ENCODE data around the gene SUCLA2.

Gene SUCLA2

DNA sequence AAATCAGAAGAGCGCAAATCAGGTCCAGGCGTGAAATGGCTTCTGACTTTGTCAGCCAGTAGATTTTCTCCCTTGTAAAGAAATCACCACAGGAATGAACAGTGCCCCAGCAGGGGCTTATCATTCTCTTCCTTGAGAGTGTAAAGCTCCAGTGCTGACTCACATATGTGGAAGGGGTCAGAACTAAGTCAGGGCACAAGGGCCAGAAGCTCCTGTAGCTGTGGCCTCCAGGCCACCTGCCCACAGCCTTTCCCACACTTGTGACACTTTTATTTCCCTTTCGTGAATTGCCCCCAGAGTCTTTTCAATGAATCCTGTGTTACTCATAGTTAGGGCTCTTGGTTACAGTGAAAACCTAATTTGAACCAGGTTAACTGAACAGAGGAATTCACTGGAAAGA lies 99.6 kb downstream of the SUCLA2 start:
- H3K4me3 ChIP-seq (ENCODE audit: control insufficient read depth, low read depth, low read length): no peak overlapping the region
- peak; percentile 27 for DNase-seq (ENCODE audit: low read depth)
- TF ChIP-seq, protein P1, sequence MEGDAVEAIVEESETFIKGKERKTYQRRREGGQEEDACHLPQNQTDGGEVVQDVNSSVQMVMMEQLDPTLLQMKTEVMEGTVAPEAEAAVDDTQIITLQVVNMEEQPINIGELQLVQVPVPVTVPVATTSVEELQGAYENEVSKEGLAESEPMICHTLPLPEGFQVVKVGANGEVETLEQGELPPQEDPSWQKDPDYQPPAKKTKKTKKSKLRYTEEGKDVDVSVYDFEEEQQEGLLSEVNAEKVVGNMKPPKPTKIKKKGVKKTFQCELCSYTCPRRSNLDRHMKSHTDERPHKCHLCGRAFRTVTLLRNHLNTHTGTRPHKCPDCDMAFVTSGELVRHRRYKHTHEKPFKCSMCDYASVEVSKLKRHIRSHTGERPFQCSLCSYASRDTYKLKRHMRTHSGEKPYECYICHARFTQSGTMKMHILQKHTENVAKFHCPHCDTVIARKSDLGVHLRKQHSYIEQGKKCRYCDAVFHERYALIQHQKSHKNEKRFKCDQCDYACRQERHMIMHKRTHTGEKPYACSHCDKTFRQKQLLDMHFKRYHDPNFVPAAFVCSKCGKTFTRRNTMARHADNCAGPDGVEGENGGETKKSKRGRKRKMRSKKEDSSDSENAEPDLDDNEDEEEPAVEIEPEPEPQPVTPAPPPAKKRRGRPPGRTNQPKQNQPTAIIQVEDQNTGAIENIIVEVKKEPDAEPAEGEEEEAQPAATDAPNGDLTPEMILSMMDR (conservative IDR thresholded peaks at IDR 0.05; ENCODE audit: control insufficient read depth, insufficient read depth, low read depth, low read length): no peak

DNA sequence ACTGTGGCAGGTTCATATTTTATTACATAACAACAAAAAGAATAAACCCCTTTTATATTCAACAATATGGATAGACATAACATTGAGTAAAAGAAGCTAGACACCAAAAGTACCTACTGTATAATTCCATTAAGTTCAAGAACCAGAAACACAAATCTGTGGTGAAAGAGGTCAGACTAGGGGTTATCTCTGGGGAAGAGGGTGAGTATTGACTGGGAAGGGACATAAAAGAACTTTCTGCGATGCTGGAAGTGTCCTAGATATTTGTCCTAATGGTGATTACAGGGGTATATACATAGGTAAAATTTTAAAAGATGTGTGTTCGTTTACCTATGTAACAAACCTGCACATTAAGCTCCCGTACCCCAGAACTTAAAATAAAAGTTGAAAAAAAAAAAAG lies 103.0 kb downstream of the SUCLA2 start:
- H3K4me3 ChIP-seq (ENCODE audit: control insufficient read depth, low read depth, low read length): no peak overlapping the region
- DNase-seq (ENCODE audit: low read depth): no peak
- TF ChIP-seq, protein P1 (conservative IDR thresholded peaks at IDR 0.05; ENCODE audit: control insufficient read depth, insufficient read depth, low read depth, low read length): no peak

DNA sequence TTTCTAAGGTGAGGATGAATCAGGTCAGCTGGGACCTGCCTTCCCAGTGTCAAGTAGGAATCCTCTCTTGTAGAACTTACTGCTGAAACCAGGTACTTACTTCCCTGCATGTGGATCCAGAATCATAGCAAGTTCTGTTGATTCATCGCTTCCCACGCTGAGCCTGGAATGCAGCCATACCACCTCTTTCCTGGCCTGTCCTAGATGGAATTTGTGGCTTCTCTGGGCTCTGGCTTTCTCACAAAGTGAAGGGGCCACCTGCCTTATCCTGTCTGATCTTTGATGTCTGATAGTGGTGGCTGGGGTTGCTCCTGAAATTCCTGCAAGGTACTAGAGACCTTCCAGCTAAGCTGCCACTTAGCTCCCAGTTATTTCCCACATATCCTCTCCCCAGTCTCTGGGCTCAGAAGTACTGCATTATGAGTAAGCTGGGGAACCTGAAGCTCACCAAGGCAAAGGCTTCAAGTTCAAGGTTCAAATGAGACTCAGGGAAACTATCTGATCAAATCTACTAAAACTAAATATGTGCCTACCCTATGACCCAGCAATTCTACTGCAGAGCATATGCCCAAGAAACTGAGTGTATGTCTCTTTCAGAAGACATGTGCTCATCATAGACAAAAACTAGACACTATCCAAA lies 103.5 kb downstream of the SUCLA2 start:
- TF ChIP-seq, protein P1 (conservative IDR thresholded peaks at IDR 0.05; ENCODE audit: control insufficient read depth, insufficient read depth, low read depth, low read length): no peak
- DNase-seq (ENCODE audit: low read depth): peak; percentile 58
- H3K4me3 ChIP-seq (ENCODE audit: control insufficient read depth, low read depth, low read length): no peak overlapping the region

GRCh38 chr13:47896546-47896945 lies 104.5 kb downstream of the SUCLA2 start:
- no peak for DNase-seq (ENCODE audit: low read depth)
- no peak overlapping the region for H3K4me3 ChIP-seq (ENCODE audit: control insufficient read depth, low read depth, low read length)
- TF ChIP-seq, protein P1 (conservative IDR thresholded peaks at IDR 0.05; ENCODE audit: control insufficient read depth, insufficient read depth, low read depth, low read length): no peak

DNA sequence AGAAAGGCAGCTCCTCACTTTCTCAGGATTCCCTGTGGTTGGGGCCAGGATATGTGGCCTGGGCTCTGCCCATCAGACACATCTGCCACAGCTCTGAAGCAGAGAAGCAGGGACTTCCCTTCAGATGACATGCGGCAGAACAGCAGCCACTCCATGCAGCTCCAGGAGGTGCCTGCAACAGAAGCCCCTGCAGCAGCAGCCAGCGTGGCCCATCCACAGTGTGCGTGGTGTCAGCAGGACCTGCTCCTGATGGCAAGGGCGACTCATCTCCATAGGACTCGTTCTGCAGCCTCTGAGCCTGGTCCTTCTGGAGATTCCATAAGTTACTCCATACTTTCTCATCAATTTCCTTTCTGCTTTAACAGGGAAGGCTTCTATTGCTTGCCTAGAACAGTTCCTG lies 105.0 kb downstream of the SUCLA2 start:
- no peak overlapping the region for H3K4me3 ChIP-seq (ENCODE audit: control insufficient read depth, low read depth, low read length)
- TF ChIP-seq, protein P1 (conservative IDR thresholded peaks at IDR 0.05; ENCODE audit: control insufficient read depth, insufficient read depth, low read depth, low read length): no peak
- no peak for DNase-seq (ENCODE audit: low read depth)

DNA sequence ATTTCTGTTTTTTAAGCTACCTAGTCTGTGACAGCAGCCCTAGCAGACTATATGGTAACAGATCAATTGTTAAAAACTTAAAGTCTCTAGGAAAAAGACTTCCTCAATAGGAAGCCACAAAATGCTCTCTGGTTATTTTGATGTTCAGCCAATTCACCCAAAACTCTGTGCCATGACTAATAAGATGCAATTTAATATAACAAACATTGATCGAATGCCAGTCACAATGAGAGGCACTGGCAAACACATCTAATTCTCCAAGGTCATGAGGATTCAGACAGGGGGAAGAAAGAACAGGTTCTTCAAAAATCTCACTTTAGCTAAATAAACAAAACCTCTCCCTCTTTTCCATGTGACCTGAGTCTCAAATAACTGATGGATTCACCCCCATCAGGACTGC lies 107.5 kb downstream of the SUCLA2 start:
- TF ChIP-seq, protein P1 (conservative IDR thresholded peaks at IDR 0.05; ENCODE audit: control insufficient read depth, insufficient read depth, low read depth, low read length): no peak
- no peak overlapping the region for H3K4me3 ChIP-seq (ENCODE audit: control insufficient read depth, low read depth, low read length)
- DNase-seq (ENCODE audit: low read depth): no peak

All from fibroblast of mammary gland (primary cell).